IPS-15b (cell line): Measurements from ENCODE around the gene DUS1L.

Experiments used
- H3K27me3 ChIP-seq: one replicate; pipeline ENCODE4 v1.6.1; 2013; ENCODE audit warnings: low read length; ENCODE audit not compliant: control insufficient read depth, insufficient read depth
- H3K36me3 ChIP-seq: one replicate; pipeline ENCODE4 v1.6.1; 2013; ENCODE audit warnings: low read length; ENCODE audit not compliant: control insufficient read depth, insufficient read depth
- H3K4me1 ChIP-seq: one replicate; pipeline ENCODE4 v1.6.1; 2013; ENCODE audit warnings: mild to moderate bottlenecking, low read length; ENCODE audit not compliant: control insufficient read depth, insufficient read depth
- H3K4me3 ChIP-seq: one replicate; pipeline ENCODE4 v1.5.1; 2013; ENCODE audit warnings: low read depth, low read length
- H3K9ac ChIP-seq: one replicate; pipeline ENCODE4 v1.6.1; 2013; ENCODE audit warnings: low read depth, mild to moderate bottlenecking, low read length
- H3K9me3 ChIP-seq: one replicate; pipeline ENCODE4 v1.6.1; 2013; ENCODE audit warnings: mild to moderate bottlenecking, low read length; ENCODE audit not compliant: control insufficient read depth, insufficient read depth

The DUS1L gene

GRCh38 chr17:82106688-82107305 is 41.2 kb upstream of the DUS1L start:
- Histone ChIP-seq H3K4me1 (peaks cover 6% of the 10 kb centered on the region), H3K4me3 (no peak overlapping the region), H3K27me3 (no peaks in the 10 kb centered on the region), H3K36me3 (no peaks in the 10 kb centered on the region), H3K9ac (no peak overlapping the region), H3K9me3 (no peaks in the 10 kb centered on the region)

- Histone ChIP-seq H3K36me3 (no peaks in the 10 kb centered on the region), H3K9me3 (no peaks in the 10 kb centered on the region), H3K9ac (no peak overlapping the region), H3K4me3 (no peak overlapping the region), H3K4me1 (peaks cover 6% of the 10 kb centered on the region), H3K27me3 (no peaks in the 10 kb centered on the region)
Observed at GRCh38 chr17:82105882-82106687, 40.5 kb upstream of the DUS1L start.

GRCh38 chr17:82105417-82105881 is 39.8 kb upstream of the DUS1L start:
- Histone ChIP-seq H3K4me1 (peaks cover 6% of the 10 kb centered on the region), H3K9me3 (no peaks in the 10 kb centered on the region), H3K36me3 (no peaks in the 10 kb centered on the region), H3K9ac (peak overlapping the region; percentile 12), H3K27me3 (no peaks in the 10 kb centered on the region), H3K4me3 (no peak overlapping the region)

- H3K9me3 ChIP-seq = no peaks in the 10 kb centered on the region
- H3K9ac ChIP-seq = peak overlapping the region; percentile 12
- H3K27me3 ChIP-seq = no peaks in the 10 kb centered on the region
- no peak overlapping the region for H3K4me3 ChIP-seq
- peaks cover 6% of the 10 kb centered on the region for H3K4me1 ChIP-seq
- no peaks in the 10 kb centered on the region for H3K36me3 ChIP-seq
Observed at GRCh38 chr17:82104797-82105416, 39.3 kb upstream of the DUS1L start.

- Histone ChIP-seq H3K9me3 (no peaks in the 10 kb centered on the region), H3K4me1 (peaks cover 6% of the 10 kb centered on the region), H3K9ac (peak overlapping the region; percentile 65), H3K36me3 (no peaks in the 10 kb centered on the region), H3K27me3 (no peaks in the 10 kb centered on the region), H3K4me3 (no peak overlapping the region)
Observed at GRCh38 chr17:82103553-82104451, 38.2 kb upstream of the DUS1L start.

- H3K27me3 ChIP-seq = no peaks in the 10 kb centered on the region
- H3K36me3 ChIP-seq = no peaks in the 10 kb centered on the region
- H3K4me1 ChIP-seq = peaks cover 6% of the 10 kb centered on the region
- H3K4me3 ChIP-seq = no peak overlapping the region
- H3K9ac ChIP-seq = peak overlapping the region; percentile 37
- H3K9me3 ChIP-seq = no peaks in the 10 kb centered on the region
Observed at GRCh38 chr17:82101767-82102679, 36.4 kb upstream of the DUS1L start.

- Histone ChIP-seq H3K4me1 (peaks cover 3% of the 10 kb centered on the region), H3K9ac (no peak overlapping the region), H3K4me3 (no peak overlapping the region), H3K9me3 (no peaks in the 10 kb centered on the region), H3K27me3 (no peaks in the 10 kb centered on the region), H3K36me3 (peaks cover under 1% of the 10 kb centered on the region)
Observed at GRCh38 chr17:82101301-82101715, 35.7 kb upstream of the DUS1L start.

GRCh38 chr17:82100502-82101298 is 35.1 kb upstream of the DUS1L start:
- H3K27me3 ChIP-seq = no peaks in the 10 kb centered on the region
- H3K4me3 ChIP-seq = no peak overlapping the region
- peaks cover 2% of the 10 kb centered on the region for H3K4me1 ChIP-seq
- H3K36me3 ChIP-seq = peaks cover 6% of the 10 kb centered on the region
- H3K9ac ChIP-seq = no peak overlapping the region
- H3K9me3 ChIP-seq = no peaks in the 10 kb centered on the region

- Histone ChIP-seq H3K27me3 (no peaks in the 10 kb centered on the region), H3K9me3 (no peaks in the 10 kb centered on the region), H3K9ac (peak overlapping the region; percentile 83), H3K4me1 (peaks cover 2% of the 10 kb centered on the region), H3K4me3 (peak overlapping the region; percentile 56), H3K36me3 (peaks cover 18% of the 10 kb centered on the region)
Observed at GRCh38 chr17:82098939-82099763, 33.5 kb upstream of the DUS1L start.
